ENCODE results near the gene TEDC2. TPM values are rescaled to one million over a fixed set of nuclear protein-coding genes. Genes with fewer than 3 reads are reported as not detected.

Gene TEDC2
- total RNA-seq, 3 donors from 2014 or later: 0.98 to 1.0 TPM; not detected in 1

- H3K36me3 ChIP-seq: no peaks in the 10 kb centered on the region
- no peaks in the 10 kb centered on the region for H3K27me3 ChIP-seq
- DNase-seq (ENCODE audit: low spot score in 2 of 2): no peak
- no peak overlapping the region for H3K27ac ChIP-seq
- no peaks in the 10 kb centered on the region for H3K9me3 ChIP-seq
- no peak overlapping the region for H3K4me3 ChIP-seq
- TF ChIP-seq, protein P1, sequence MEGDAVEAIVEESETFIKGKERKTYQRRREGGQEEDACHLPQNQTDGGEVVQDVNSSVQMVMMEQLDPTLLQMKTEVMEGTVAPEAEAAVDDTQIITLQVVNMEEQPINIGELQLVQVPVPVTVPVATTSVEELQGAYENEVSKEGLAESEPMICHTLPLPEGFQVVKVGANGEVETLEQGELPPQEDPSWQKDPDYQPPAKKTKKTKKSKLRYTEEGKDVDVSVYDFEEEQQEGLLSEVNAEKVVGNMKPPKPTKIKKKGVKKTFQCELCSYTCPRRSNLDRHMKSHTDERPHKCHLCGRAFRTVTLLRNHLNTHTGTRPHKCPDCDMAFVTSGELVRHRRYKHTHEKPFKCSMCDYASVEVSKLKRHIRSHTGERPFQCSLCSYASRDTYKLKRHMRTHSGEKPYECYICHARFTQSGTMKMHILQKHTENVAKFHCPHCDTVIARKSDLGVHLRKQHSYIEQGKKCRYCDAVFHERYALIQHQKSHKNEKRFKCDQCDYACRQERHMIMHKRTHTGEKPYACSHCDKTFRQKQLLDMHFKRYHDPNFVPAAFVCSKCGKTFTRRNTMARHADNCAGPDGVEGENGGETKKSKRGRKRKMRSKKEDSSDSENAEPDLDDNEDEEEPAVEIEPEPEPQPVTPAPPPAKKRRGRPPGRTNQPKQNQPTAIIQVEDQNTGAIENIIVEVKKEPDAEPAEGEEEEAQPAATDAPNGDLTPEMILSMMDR (IDR thresholded peaks at IDR 0.05): no peak
- TF ChIP-seq POLR2AphosphoS5 (IDR thresholded peaks at IDR 0.05): no peak
- no peak for TF ChIP-seq POLR2A (IDR thresholded peaks at IDR 0.05)
- intact Hi-C loops (cut with DNase I; ENCODE audit: low total_unique reads): loop anchor here (1.0 kb wide), 1 partner anchor 26 kb away; no protein-coding TSS in a partner anchor
- peaks cover 0 to 13% of the 10 kb centered on the region in 2 donors for H3K4me1 ChIP-seq
Measured at GRCh38 chr16:2465653-2466415, 5.9 kb downstream of the TEDC2 start.

- Histone ChIP-seq H3K27me3 (no peaks in the 10 kb centered on the region), H3K4me3 (peak overlapping the region in 2 of 3 donors; percentile 63 to 82), H3K4me1 (peaks cover 8 to 22% of the 10 kb centered on the region in 2 donors), H3K36me3 (no peaks in the 10 kb centered on the region), H3K9me3 (no peaks in the 10 kb centered on the region), H3K27ac (peak overlapping the region; percentile 22 to 82)
- intact Hi-C loops (cut with DNase I; ENCODE audit: low total_unique reads): loop anchor here (1.0 kb wide), 1 partner anchor 25 kb away; no protein-coding TSS in a partner anchor
- DNase-seq (ENCODE audit: low spot score in 2 of 2): no peak
- no peak for TF ChIP-seq POLR2A (IDR thresholded peaks at IDR 0.05)
- no peak for TF ChIP-seq POLR2AphosphoS5 (IDR thresholded peaks at IDR 0.05)
- TF ChIP-seq, protein P1 (IDR thresholded peaks at IDR 0.05): no peak
Measured at GRCh38 chr16:2466667-2467527, 7.0 kb downstream of the TEDC2 start.

DNA sequence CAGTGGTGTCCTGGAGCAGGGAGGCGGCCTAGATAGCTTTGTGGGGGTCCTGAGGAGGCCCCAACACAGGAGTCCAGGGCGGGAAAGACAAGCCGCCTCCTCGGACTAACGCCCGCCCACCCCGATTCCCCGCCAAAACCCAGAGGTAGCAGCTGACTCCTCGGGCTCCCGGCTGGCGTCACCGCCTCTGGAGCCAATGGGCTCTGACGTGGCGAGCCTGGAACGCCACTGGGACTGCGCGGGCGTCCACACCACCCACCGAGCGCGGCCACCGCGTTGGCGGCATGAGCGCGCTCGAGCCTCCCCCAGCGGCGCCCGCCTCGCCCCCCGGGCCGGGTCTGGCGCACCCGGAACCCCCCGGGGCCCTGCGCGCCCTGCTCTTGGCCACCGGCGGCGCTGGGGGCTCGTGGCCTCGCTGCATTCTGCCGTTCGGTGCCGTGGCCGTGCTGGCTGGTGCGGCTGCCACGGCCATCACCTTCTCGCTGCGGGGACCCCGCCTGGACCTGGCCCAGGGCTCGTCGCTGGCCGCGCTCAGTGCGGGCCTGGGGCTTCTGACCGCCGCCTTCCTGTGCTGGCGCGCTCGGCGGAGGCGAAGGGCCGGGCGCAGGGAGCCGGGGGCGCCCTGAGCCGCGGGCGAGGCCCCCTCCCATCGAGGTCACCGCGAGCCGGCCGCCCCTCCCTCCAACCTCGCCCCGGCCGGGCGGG is 7.8 kb downstream of the TEDC2 start:
- no peaks in the 10 kb centered on the region for H3K27me3 ChIP-seq
- peak in 1 of 3 donors; percentile 57 for TF ChIP-seq POLR2AphosphoS5 (IDR thresholded peaks at IDR 0.05)
- TF ChIP-seq, protein P1 (IDR thresholded peaks at IDR 0.05): no peak
- peaks cover 9 to 23% of the 10 kb centered on the region in 2 donors for H3K4me1 ChIP-seq
- peak; percentile 78 to 82 for DNase-seq (ENCODE audit: low spot score in 2 of 2)
- H3K4me3 ChIP-seq: peak overlapping the region; percentile 49 to 82 (median 63)
- no peaks in the 10 kb centered on the region for H3K36me3 ChIP-seq
- peak overlapping the region; percentile 82 for H3K27ac ChIP-seq
- H3K9me3 ChIP-seq: no peaks in the 10 kb centered on the region
- intact Hi-C loops (cut with DNase I; ENCODE audit: low total_unique reads): no loop called here

- Histone ChIP-seq H3K36me3 (no peaks in the 10 kb centered on the region), H3K27me3 (no peaks in the 10 kb centered on the region), H3K9me3 (no peaks in the 10 kb centered on the region), H3K4me1 (peaks cover 9 to 23% of the 10 kb centered on the region in 2 donors), H3K4me3 (peak overlapping the region; percentile 49 to 82 (median 63)), H3K27ac (peak overlapping the region; percentile 82)
- DNase-seq (ENCODE audit: low spot score in 2 of 2): no peak
- intact Hi-C loops (cut with DNase I; ENCODE audit: low total_unique reads): no loop called here
- no peak for TF ChIP-seq POLR2A (IDR thresholded peaks at IDR 0.05)
- peak in 1 of 3 donors; percentile 8 for TF ChIP-seq POLR2AphosphoS5 (IDR thresholded peaks at IDR 0.05)
Measured at GRCh38 chr16:2468233-2468724, 8.4 kb downstream of the TEDC2 start.
